HepG2 (cell line): ENCODE results near the gene KRTAP20-2. TPM values are rescaled to one million over a fixed set of nuclear protein-coding genes. Genes with fewer than 3 reads are reported as not detected.

Experiments
- ATAC-seq: fragments of 200-7000 bp; cut with Tn5 transposase; 3 replicates; pipeline ENCODE4 v1.9.1; 2020; ENCODE audit warnings: mild to moderate bottlenecking, moderate library complexity
- BruUV-seq: library from RNA; stranded (reverse); fragments of 400-500 nt; replicated peaks from 2 replicates; lab custom pipeline; 2021; lab: Mats Ljungman, UMichigan
- CTCF ChIA-PET: fragments of 300-600 bp; formaldehyde crosslinking; extraction: SDS; loops from one replicate; lab custom pipeline; 2021; ENCODE audit warnings: low total read pairs, inconsistent platforms, low intra/inter-chr PET ratio; lab: Yijun Ruan, JAX
- POLR2A ChIA-PET: fragments of 350-600 bp; sonication (Branson Sonifier 250); formaldehyde crosslinking; loops from one replicate; lab custom pipeline; 2020; ENCODE audit warnings: antibody characterized with exemption, inconsistent platforms; lab: Yijun Ruan, JAX
- DNase-seq: peaks from one replicate; pipeline ENCODE4 v3.0.0-alpha.2; 2015; ENCODE audit warnings: low spot score
- FAIRE-seq: peaks from 3 replicates; lab custom pipeline; 2011; peaks lifted over from hg19 to GRCh38; lab: Jason Lieb, UNC
- H2AFZ ChIP-seq: one replicate; pipeline ENCODE4 v1.6.1; 2011; ENCODE audit warnings: low read length, inconsistent platforms
- H3K27ac ChIP-seq: fragments of 300-600 bp; 3 replicates; pipeline ENCODE4 v1.8.0; 2011; ENCODE audit warnings: mixed run types, mild to moderate bottlenecking, mixed read lengths, low read length, inconsistent platforms; ENCODE audit not compliant: insufficient read depth; ENCODE audit errors: extremely low read length
- H3K27me3 ChIP-seq, 2 experiments: fragments of 200-600 bp in 1 of 2; 2 replicates in 1 of 2; 3 replicates in 1 of 2; pipeline versions ENCODE4 v1.6.0 to v1.8.0; 2011; ENCODE audit warnings: low read length in 2 of 2, mild to moderate bottlenecking in 2 of 2, moderate library complexity in 2 of 2, inconsistent platforms in 1 of 2; ENCODE audit not compliant: insufficient read depth in 2 of 2, control insufficient read depth in 1 of 2
- H3K36me3 ChIP-seq, 2 experiments: fragments of 200-600 bp in 1 of 2; replicated peaks in 1 of 2; 2 replicates in 1 of 2; 3 replicates in 1 of 2; pipeline versions ENCODE4 v1.5.1 to v1.8.0; 2011; ENCODE audit warnings: low read length in 2 of 2, inconsistent platforms in 1 of 2; ENCODE audit not compliant: insufficient read depth in 2 of 2, control insufficient read depth in 1 of 2
- H3K4me1 ChIP-seq: 2 replicates; pipeline ENCODE4 v1.5.1; 2012; ENCODE audit warnings: low read length, inconsistent platforms; ENCODE audit not compliant: insufficient read depth
- H3K4me2 ChIP-seq: 2 replicates; pipeline ENCODE4 v1.6.0; 2011; ENCODE audit warnings: low read depth, low read length, inconsistent platforms
- H3K4me3 ChIP-seq, 3 experiments: fragments of 200-600 bp in 1 of 3; sonication (generic), shearing (Covaris generic) in 1 of 3; replicated peaks in 1 of 3; 2 replicates each; pipeline ENCODE4 v1.5.1; 2011 to 2016; ENCODE audit warnings: low read length in 3 of 3, inconsistent platforms in 2 of 3, low read depth in 2 of 3, mild to moderate bottlenecking in 2 of 3, control low read depth in 1 of 3, mixed read lengths in 1 of 3; ENCODE audit not compliant: insufficient read depth in 1 of 3
- H3K79me2 ChIP-seq: one replicate; pipeline ENCODE4 v1.6.1; 2011; ENCODE audit warnings: low read length, inconsistent platforms; ENCODE audit not compliant: insufficient read depth
- H3K9ac ChIP-seq: 2 replicates; pipeline ENCODE4 v1.6.0; 2011; ENCODE audit warnings: mild to moderate bottlenecking, low read depth, low read length, inconsistent platforms; ENCODE audit not compliant: insufficient read depth
- H3K9me3 ChIP-seq: 2 replicates; pipeline ENCODE4 v1.5.1; 2012; ENCODE audit warnings: mild to moderate bottlenecking, low read length
- H4K20me1 ChIP-seq: 2 replicates; pipeline ENCODE4 v1.6.0; 2011; ENCODE audit warnings: inconsistent platforms, mild to moderate bottlenecking, low read length, moderate library complexity; ENCODE audit not compliant: insufficient read depth
- ARNT ChIP-seq: fragments of 450-650 bp; IDR thresholded peaks from 2 replicates; pipeline ENCODE4 v1.6.1; 2017
- CEBPB ChIP-seq: IDR thresholded peaks from 2 replicates; pipeline ENCODE4 v1.6.1; 2011; ENCODE audit warnings: low read depth, low read length, improper control_type of control experiment, borderline replicate concordance
- HBP1 ChIP-seq: IDR thresholded peaks from 2 replicates; pipeline ENCODE4 v1.6.1; 2016; ENCODE audit warnings: low read depth, control low read depth
- MAFG ChIP-seq: sonication (generic); formaldehyde crosslinking; IDR thresholded peaks from 2 replicates; pipeline ENCODE4 v1.5.1; 2020; ENCODE audit warnings: mild to moderate bottlenecking, missing genetic modification reagents
- PPARG ChIP-seq: conservative IDR thresholded peaks from 2 replicates; pipeline ENCODE4 v1.6.1; 2016; ENCODE audit warnings: missing biosample characterization, missing genetic modification reagents
- SKIL ChIP-seq: sonication (generic); formaldehyde crosslinking; IDR thresholded peaks from 2 replicates; pipeline ENCODE4 v1.8.0; 2022; ENCODE audit warnings: missing genetic modification reagents, mild to moderate bottlenecking, moderate library complexity, borderline replicate concordance
- SOX5 ChIP-seq: IDR thresholded peaks from 2 replicates; pipeline ENCODE4 v1.6.1; 2016; ENCODE audit warnings: borderline replicate concordance
- SUZ12 ChIP-seq: fragments of 150-350 bp; IDR thresholded peaks from 2 replicates; pipeline ENCODE4 v1.6.1; 2014; ENCODE audit warnings: low read depth, low read length
- TBX2 ChIP-seq: sonication (generic); formaldehyde crosslinking; IDR thresholded peaks from 2 replicates; pipeline ENCODE4 v1.5.0; 2020; ENCODE audit warnings: missing genetic modification reagents, mild to moderate bottlenecking, borderline replicate concordance
- ZBTB39 ChIP-seq: sonication (generic); formaldehyde crosslinking; IDR thresholded peaks from 2 replicates; pipeline ENCODE4 v1.5.0; 2020; ENCODE audit warnings: missing genetic modification reagents
- ZKSCAN5 ChIP-seq: sonication (generic); formaldehyde crosslinking; IDR thresholded peaks from 2 replicates; pipeline ENCODE4 v1.5.1; 2020; ENCODE audit warnings: mild to moderate bottlenecking, missing genetic modification reagents
- ZNF232 ChIP-seq: sonication (generic); formaldehyde crosslinking; IDR thresholded peaks from 2 replicates; pipeline ENCODE4 v1.4.0; 2020; ENCODE audit warnings: missing genetic modification reagents, borderline replicate concordance
- ZNF550 ChIP-seq: sonication (generic); formaldehyde crosslinking; IDR thresholded peaks from 2 replicates; pipeline ENCODE4 v1.4.0; 2020; ENCODE audit warnings: mild to moderate bottlenecking, missing genetic modification reagents, borderline replicate concordance
- ZSCAN22 ChIP-seq: sonication (generic); formaldehyde crosslinking; IDR thresholded peaks from 2 replicates; pipeline ENCODE4 v1.4.0; 2020; ENCODE audit warnings: mild to moderate bottlenecking, missing genetic modification reagents
- WGBS: methylation state at CpG from one replicate; pipeline ENCODE4 v1.1.6; 2017; ENCODE audit warnings: low lambda C conversion rate; 5-methylcytosine and 5-hydroxymethylcytosine counted together
- in situ Hi-C: cut with HindIII; loops from 2 replicates; pipeline ENCODE4 v1.10.0; 2017; ENCODE audit warnings: low pct_unique_long_range_greater_than_20kb; ENCODE audit not compliant: extremely low pct_ligation_motif_present
- intact Hi-C: fragments of 100-400 bp; cut with micrococcal nuclease; formaldehyde crosslinking; loops from one replicate; pipeline ENCODE4 v1.10.0; 2022; ENCODE audit not compliant: unreplicated experiment
- polyA plus RNA-seq, 8 experiments: library from polyadenylated mRNA; depleted of rRNA in 3 of 8; stranded (reverse) in 7 of 8; unstranded in 1 of 8; fragments of >200 nt; fragmentation: Illumina TruSeq in 4 of 8; extraction: Trizol in 4 of 8; gene quantifications; 2 replicates each; pipeline versions ENCODE4 v1.2.1 to v1.2.3, GENCODE V29; 2011 to 2016; ENCODE audit warnings: low read depth in 4 of 8, missing spikeins in 1 of 8, mixed read lengths in 1 of 8; ENCODE audit not compliant: insufficient read depth in 1 of 8
- total RNA-seq, 5 experiments: library from RNA; depleted of rRNA; stranded (reverse); fragments of >200 nt; fragmentation: Illumina TruSeq; extraction: Trizol; gene quantifications; 2 replicates each; pipeline ENCODE4 v1.2.3, GENCODE V29; 2016; ENCODE audit warnings: low read depth in 1 of 5

Gene KRTAP20-2
- total and polyA plus RNA-seq, 2 of the 13 experiments (the other 11 are each of a cell fraction or from before 2014, with no cell fraction given): not detected

GRCh38 chr21:30620522-30620921 is 14.5 kb upstream of the KRTAP20-2 start, which contains the start of gene KRTAP20-4 (continued):
- no peak for TF ChIP-seq ARNT
- TF ChIP-seq HBP1 (CRISPR knock-in tag): no peak
- no peak for TF ChIP-seq SUZ12
- no peak for TF ChIP-seq CEBPB
- TF ChIP-seq ZKSCAN5 (CRISPR knock-in tag): no peak

GRCh38 chr21:30623362-30623761 is 11.6 kb upstream of the KRTAP20-2 start:
- Histone ChIP-seq H3K4me2 (no peak overlapping the region), H4K20me1 (no peaks in the 10 kb centered on the region), H3K79me2 (no peaks in the 10 kb centered on the region), H3K36me3 (no peaks in the 10 kb centered on the region), H3K27me3 (no peaks in the 10 kb centered on the region), H3K9me3 (peaks cover 87% of the 10 kb centered on the region), H2AFZ (no peak overlapping the region), H3K27ac (no peak overlapping the region), H3K9ac (no peak overlapping the region), H3K4me3 (no peak overlapping the region), H3K4me1 (no peaks in the 10 kb centered on the region)
- WGBS: 25% methylated on average over 1 of the region's 3 CpGs
- ChIA-PET POLR2A (no interaction called here), CTCF (no interaction called here)
- in situ Hi-C loops: no loop called here
- ATAC-seq (no peak), FAIRE-seq (no peak), DNase-seq (no peak)
- no TSS peak for BruUV-seq
- intact Hi-C loops: no loop called here
- TF ChIP-seq SKIL (CRISPR knock-in tag): no peak
- no peak for TF ChIP-seq TBX2 (CRISPR knock-in tag)
- TF ChIP-seq PPARG (CRISPR knock-in tag): no peak
- no peak for TF ChIP-seq MAFG
- no peak for TF ChIP-seq SOX5
- no peak for TF ChIP-seq ZSCAN22 (CRISPR knock-in tag)
- no peak for TF ChIP-seq ZBTB39 (CRISPR knock-in tag)
- TF ChIP-seq ZNF232 (CRISPR knock-in tag): no peak
- TF ChIP-seq HBP1 (CRISPR knock-in tag): no peak
- no peak for TF ChIP-seq ZNF550 (CRISPR knock-in tag)
